DOHH2 (cell line): ENCODE data around the gene JAK1.

Source experiments
- H3F3A ChIP-seq: fragments of 200-600 bp; sonication (generic), shearing (Covaris generic); 2 replicates; pipeline ENCODE4 v1.6.0; 2016; ENCODE audit warnings: antibody characterized with exemption, mild to moderate bottlenecking; ENCODE audit not compliant: control insufficient read depth, insufficient read depth
- H3K27ac ChIP-seq: fragments of 200-600 bp; sonication (generic); 2 replicates; pipeline ENCODE4 v1.5.1; 2014; ENCODE audit warnings: low read depth, mild to moderate bottlenecking, low read length, moderate library complexity
- H3K27me3 ChIP-seq: fragments of 200-600 bp; sonication (generic); 2 replicates; pipeline ENCODE4 v1.6.1; 2014; ENCODE audit warnings: mild to moderate bottlenecking, low read length, mixed read lengths; ENCODE audit not compliant: control insufficient read depth
- H3K36me3 ChIP-seq: fragments of 200-600 bp; sonication (generic); 2 replicates; pipeline ENCODE4 v1.6.1; 2014; ENCODE audit warnings: mild to moderate bottlenecking, low read length, moderate library complexity, mixed read lengths; ENCODE audit not compliant: control insufficient read depth
- H3K4me1 ChIP-seq: fragments of 200-600 bp; sonication (generic); 2 replicates; pipeline ENCODE4 v1.6.1; 2014; ENCODE audit warnings: mild to moderate bottlenecking, low read length, mixed read lengths; ENCODE audit not compliant: control insufficient read depth
- H3K4me2 ChIP-seq: fragments of 200-600 bp; sonication (generic); 2 replicates; pipeline ENCODE4 v1.6.0; 2014; ENCODE audit warnings: mild to moderate bottlenecking, low read length, moderate library complexity
- H3K4me3 ChIP-seq: fragments of 200-600 bp; sonication (generic); 2 replicates; pipeline ENCODE4 v1.5.1; 2014; ENCODE audit warnings: mild to moderate bottlenecking, low read length, mixed read lengths
- H3K79me2 ChIP-seq: fragments of 200-600 bp; sonication (generic); 2 replicates; pipeline ENCODE4 v1.6.1; 2014; ENCODE audit warnings: mild to moderate bottlenecking, low read length, mixed read lengths; ENCODE audit not compliant: control insufficient read depth
- H3K9me2 ChIP-seq: fragments of 200-600 bp; sonication (generic); replicated peaks from 2 replicates; pipeline ENCODE4 v1.6.1; 2014; ENCODE audit warnings: mild to moderate bottlenecking, low read length, mixed read lengths; ENCODE audit not compliant: control insufficient read depth
- H3K9me3 ChIP-seq: fragments of 200-600 bp; sonication (generic); 2 replicates; pipeline ENCODE4 v1.6.1; 2014; ENCODE audit warnings: antibody characterized with exemption, low read length, mixed read lengths; ENCODE audit not compliant: control insufficient read depth, insufficient read depth
- H4K20me1 ChIP-seq: fragments of 200-600 bp; sonication (generic); 2 replicates; pipeline ENCODE4 v1.6.0; 2014; ENCODE audit warnings: low read depth, mild to moderate bottlenecking, antibody characterized with exemption, low read length, moderate library complexity; ENCODE audit not compliant: control insufficient read depth, insufficient read depth
- CTCF ChIP-seq: fragments of 200-600 bp; sonication (generic); IDR thresholded peaks from one replicate; pipeline ENCODE4 v1.5.1; 2014; ENCODE audit warnings: antibody characterized with exemption, mild to moderate bottlenecking, low read depth, low read length; ENCODE audit not compliant: poor library complexity, severe bottlenecking
- EZH2phosphoT487 ChIP-seq: fragments of 200-600 bp; sonication (generic); IDR thresholded peaks from 2 replicates; pipeline ENCODE4 v1.6.1; 2017; ENCODE audit warnings: borderline replicate concordance, mild to moderate bottlenecking, antibody characterized with exemption, low read length, moderate library complexity, mixed read lengths

JAK1 gene

GRCh38 chr1:64974288-64974825 is 8.0 kb upstream of the JAK1 start:
- Histone ChIP-seq H3K4me1 (peaks cover 3% of the 10 kb centered on the region; the same call in 1 of the 2 replicates), H3K9me2 (no peaks in the 10 kb centered on the region), H3K79me2 (no peaks in the 10 kb centered on the region), H3K36me3 (no peaks in the 10 kb centered on the region), H3K27me3 (no peaks in the 10 kb centered on the region), H4K20me1 (no peaks in the 10 kb centered on the region), H3F3A (no peaks in the 10 kb centered on the region), H3K27ac (no peak overlapping the region), H3K4me2 (no peak overlapping the region), H3K4me3 (no peak overlapping the region), H3K9me3 (no peaks in the 10 kb centered on the region)
- TF ChIP-seq EZH2phosphoT487 (no peak), CTCF (no peak)

GRCh38 chr1:64973061-64973647 is 6.8 kb upstream of the JAK1 start:
- H3K9me2 ChIP-seq: no peaks in the 10 kb centered on the region
- TF ChIP-seq CTCF: no peak
- no peak for TF ChIP-seq EZH2phosphoT487
- no peaks in the 10 kb centered on the region for H3K79me2 ChIP-seq
- no peaks in the 10 kb centered on the region for H4K20me1 ChIP-seq
- H3K36me3 ChIP-seq: no peaks in the 10 kb centered on the region
- H3K27ac ChIP-seq: no peak overlapping the region
- H3K27me3 ChIP-seq: no peaks in the 10 kb centered on the region
- H3K4me1 ChIP-seq: peaks cover 3% of the 10 kb centered on the region; the same call in 1 of the 2 replicates
- no peaks in the 10 kb centered on the region for H3K9me3 ChIP-seq
- no peak overlapping the region for H3K4me2 ChIP-seq
- no peaks in the 10 kb centered on the region for H3F3A ChIP-seq
- H3K4me3 ChIP-seq: no peak overlapping the region

GRCh38 chr1:64969305-64970046 is 3.1 kb upstream of the JAK1 start:
- TF ChIP-seq EZH2phosphoT487: no peak
- TF ChIP-seq CTCF: no peak
- H3K27ac ChIP-seq: no peak overlapping the region
- peaks cover 18% of the 10 kb centered on the region for H3K79me2 ChIP-seq
- no peak overlapping the region for H3K4me2 ChIP-seq
- peaks cover 3% of the 10 kb centered on the region; the same call in 1 of the 2 replicates for H3K27me3 ChIP-seq
- H3K4me1 ChIP-seq: peaks cover 23% of the 10 kb centered on the region
- no peak overlapping the region for H3K4me3 ChIP-seq
- H3K9me3 ChIP-seq: no peaks in the 10 kb centered on the region
- peaks cover 8% of the 10 kb centered on the region; the same call in 1 of the 2 replicates for H4K20me1 ChIP-seq
- H3K9me2 ChIP-seq: no peaks in the 10 kb centered on the region
- peaks cover 12% of the 10 kb centered on the region for H3K36me3 ChIP-seq
- H3F3A ChIP-seq: peaks cover 3% of the 10 kb centered on the region
